Ovary (tissue), 3 donors: Measurements from ENCODE around the gene GRIN3B.

Experiments
- EP300 ChIP-seq: sonication (generic); formaldehyde crosslinking; IDR thresholded peaks from one replicate; pipeline ENCODE4 v1.6.1; 2017; ENCODE audit warnings: antibody characterized with exemption
- TF ChIP-seq, protein P1 (sequence below), 3 donors: fragments of 450-650 bp in 2 of 3; fragments of 200-600 bp in 1 of 3; IDR thresholded peaks; one replicate each; pipeline versions ENCODE4 v1.5.1 to v1.8.0; 2016 to 2022; ENCODE audit warnings: antibody characterized with exemption in 3 of 3, mild to moderate bottlenecking in 1 of 3
- donor health status: DM: no; HTN: no; CAD: no.

DNA sequence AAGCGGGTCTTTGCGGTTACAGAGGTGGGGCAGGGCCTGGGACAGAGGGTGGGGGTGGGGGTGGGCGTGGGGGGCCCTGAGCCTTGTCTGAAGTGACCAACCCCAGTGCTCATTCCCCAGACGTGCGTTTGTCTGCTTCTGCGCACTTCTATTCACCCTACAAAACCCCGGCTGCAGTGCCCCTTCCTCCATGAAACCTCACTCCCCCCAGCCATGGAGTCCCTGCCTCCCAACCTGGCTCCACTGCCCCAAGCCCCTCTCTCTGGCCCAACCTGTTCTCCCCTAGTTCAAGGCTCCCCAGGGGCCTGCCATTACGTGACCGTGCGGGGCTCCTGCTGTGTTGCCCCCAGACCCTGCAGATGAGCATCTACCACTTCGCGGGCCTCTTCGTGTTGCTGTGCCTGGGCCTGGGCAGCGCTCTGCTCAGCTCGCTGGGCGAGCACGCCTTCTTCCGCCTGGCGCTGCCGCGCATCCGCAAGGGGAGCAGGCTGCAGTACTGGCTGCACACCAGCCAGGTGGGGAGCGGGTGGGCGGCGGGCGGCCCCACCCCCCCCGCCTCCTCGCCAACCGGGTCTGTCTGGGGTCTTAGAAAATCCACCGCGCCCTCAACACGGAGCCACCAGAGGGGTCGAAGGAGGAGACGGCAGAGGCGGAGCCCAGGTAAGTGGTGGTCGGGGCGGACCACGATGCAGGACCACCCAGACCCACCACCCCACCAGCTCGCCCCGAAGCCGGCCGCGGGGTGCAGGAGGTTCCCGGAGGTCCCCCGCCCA is 8.2 kb downstream of the GRIN3B start:
- TF ChIP-seq, protein P1, sequence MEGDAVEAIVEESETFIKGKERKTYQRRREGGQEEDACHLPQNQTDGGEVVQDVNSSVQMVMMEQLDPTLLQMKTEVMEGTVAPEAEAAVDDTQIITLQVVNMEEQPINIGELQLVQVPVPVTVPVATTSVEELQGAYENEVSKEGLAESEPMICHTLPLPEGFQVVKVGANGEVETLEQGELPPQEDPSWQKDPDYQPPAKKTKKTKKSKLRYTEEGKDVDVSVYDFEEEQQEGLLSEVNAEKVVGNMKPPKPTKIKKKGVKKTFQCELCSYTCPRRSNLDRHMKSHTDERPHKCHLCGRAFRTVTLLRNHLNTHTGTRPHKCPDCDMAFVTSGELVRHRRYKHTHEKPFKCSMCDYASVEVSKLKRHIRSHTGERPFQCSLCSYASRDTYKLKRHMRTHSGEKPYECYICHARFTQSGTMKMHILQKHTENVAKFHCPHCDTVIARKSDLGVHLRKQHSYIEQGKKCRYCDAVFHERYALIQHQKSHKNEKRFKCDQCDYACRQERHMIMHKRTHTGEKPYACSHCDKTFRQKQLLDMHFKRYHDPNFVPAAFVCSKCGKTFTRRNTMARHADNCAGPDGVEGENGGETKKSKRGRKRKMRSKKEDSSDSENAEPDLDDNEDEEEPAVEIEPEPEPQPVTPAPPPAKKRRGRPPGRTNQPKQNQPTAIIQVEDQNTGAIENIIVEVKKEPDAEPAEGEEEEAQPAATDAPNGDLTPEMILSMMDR (IDR thresholded peaks at IDR 0.05): no peak
- no peak for TF ChIP-seq EP300
